ENCODE results near the gene CUL4B.
"Not testable (repeated sequence)": the region's sequence is repeated elsewhere in the genome, so short reads cannot be mapped to it uniquely, and the experiment has no call there.

Gene CUL4B

GRCh38 chrX:120486786-120487185 lies 74.0 kb downstream of the CUL4B start:
- no peak for DNase-seq (ENCODE audit: low read depth)
- TF ChIP-seq CTCF (IDR thresholded peaks at IDR 0.05; ENCODE audit: low read depth, low read length, missing control alignments): no peak
- no peak overlapping the region for H3K4me3 ChIP-seq (ENCODE audit: low read depth, low read length)

DNA sequence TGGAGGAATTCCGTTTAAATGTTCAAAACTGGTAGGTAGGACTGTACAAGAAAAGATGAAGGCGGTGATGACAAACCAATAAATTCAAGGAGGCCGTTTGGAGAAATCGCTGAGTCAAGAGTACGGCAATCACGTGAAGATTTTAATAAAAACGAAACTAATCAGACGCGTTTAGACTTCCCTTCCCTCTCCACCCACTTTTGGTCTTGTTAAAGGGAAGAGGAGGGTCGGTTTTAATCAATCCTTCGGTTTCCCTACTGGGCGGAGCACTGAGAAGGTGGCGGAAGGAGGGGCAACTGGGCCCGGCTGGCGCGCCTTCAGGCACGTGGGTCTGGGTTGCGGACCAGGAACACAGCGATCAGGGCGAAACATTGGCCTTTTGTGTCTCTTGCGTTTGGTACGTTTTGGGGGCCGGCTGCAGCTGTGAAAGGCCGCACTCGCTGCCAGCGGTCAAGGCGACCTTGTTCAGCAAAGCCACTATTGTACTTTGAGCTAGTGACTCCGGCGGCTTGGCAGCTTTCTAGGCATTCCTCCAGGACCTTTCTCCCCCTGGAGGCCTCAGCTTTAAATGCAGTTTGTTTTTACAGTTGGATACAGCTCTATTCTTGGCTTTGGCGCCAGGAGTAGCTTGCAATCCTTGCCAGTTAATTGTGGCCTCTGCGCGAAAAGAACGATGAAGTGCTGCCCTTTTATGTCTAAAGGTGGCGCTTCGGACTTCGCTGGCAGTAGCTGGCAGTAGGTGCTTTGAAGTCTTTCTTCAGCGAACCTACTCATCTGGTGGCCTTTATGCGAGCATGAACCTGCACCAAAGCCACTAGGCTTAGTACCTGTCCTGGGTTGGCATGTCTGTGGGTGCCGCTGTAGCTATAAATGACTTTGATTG lies 74.9 kb downstream of the CUL4B start:
- H3K4me3 ChIP-seq (ENCODE audit: low read depth, low read length): peak overlapping the region; percentile 42
- TF ChIP-seq CTCF (IDR thresholded peaks at IDR 0.05; ENCODE audit: low read depth, low read length, missing control alignments): peak; percentile 48
- peak; percentile 55 for DNase-seq (ENCODE audit: low read depth)

- no peak for TF ChIP-seq CTCF (IDR thresholded peaks at IDR 0.05; ENCODE audit: low read depth, low read length, missing control alignments)
- DNase-seq (ENCODE audit: low read depth): no peak
- no peak overlapping the region; the same call in 1 of the 2 replicates for H3K4me3 ChIP-seq (ENCODE audit: low read depth, low read length)
These were observed 75.5 kb downstream of the CUL4B start for GRCh38 chrX:120485315-120485637.

GRCh38 chrX:120477453-120477852 lies 83.3 kb downstream of the CUL4B start:
- TF ChIP-seq CTCF (IDR thresholded peaks at IDR 0.05; ENCODE audit: low read depth, low read length, missing control alignments): no peak

DNA sequence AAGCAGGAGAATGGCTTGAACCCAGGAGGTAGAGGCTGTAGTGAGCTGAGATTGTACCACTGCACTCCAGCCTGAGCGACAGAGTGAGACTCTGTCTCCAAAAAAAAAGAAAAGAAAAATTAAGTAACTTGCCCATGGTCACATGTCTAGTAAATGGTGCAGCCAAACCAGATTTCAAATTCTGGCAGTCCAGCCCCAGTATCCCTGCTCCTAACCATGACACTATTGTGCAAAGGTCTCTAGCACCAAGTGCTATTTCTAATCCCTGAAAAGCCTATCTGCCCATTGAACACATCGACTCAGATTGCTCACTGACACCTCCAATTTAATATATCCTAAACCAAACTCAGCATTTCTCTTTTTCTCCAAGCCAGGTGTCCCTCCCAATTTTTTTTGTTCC lies 84.0 kb downstream of the CUL4B start:
- no peak for TF ChIP-seq CTCF (IDR thresholded peaks at IDR 0.05; ENCODE audit: low read depth, low read length, missing control alignments)
- H3K4me3 ChIP-seq (ENCODE audit: low read depth, low read length): no peak overlapping the region
- DNase-seq (ENCODE audit: low read depth): no peak

More at GRCh38 chrX:120477453-120477852, 83.3 kb downstream of the CUL4B start:
- DNase-seq (ENCODE audit: low read depth): no peak
- H3K4me3 ChIP-seq (ENCODE audit: low read depth, low read length): no peak overlapping the region

GRCh38 chrX:120475447-120475846 lies 85.3 kb downstream of the CUL4B start:
- not testable (repeated sequence) for DNase-seq (ENCODE audit: low read depth); H3K4me3 ChIP-seq (ENCODE audit: low read depth, low read length)
- TF ChIP-seq CTCF (IDR thresholded peaks at IDR 0.05; ENCODE audit: low read depth, low read length, missing control alignments): peak; percentile 26

Measured in GM12864 (cell line).